Astrocyte (in vitro differentiated cells and primary cell): ENCODE results near the gene STAB2.

ENCODE experiments used
- EZH2 ChIP-seq: IDR thresholded peaks from 2 replicates; pipeline ENCODE4 v1.6.1; 2012; ENCODE audit warnings: mild to moderate bottlenecking, low read length, inconsistent platforms; ENCODE audit not compliant: insufficient read depth
- TF ChIP-seq, protein P1 (sequence below): IDR thresholded peaks from 2 replicates; pipeline ENCODE4 v1.5.1; 2011; ENCODE audit warnings: low read depth, mild to moderate bottlenecking, inconsistent platforms, low read length, moderate library complexity; ENCODE audit not compliant: insufficient read depth

DNA sequence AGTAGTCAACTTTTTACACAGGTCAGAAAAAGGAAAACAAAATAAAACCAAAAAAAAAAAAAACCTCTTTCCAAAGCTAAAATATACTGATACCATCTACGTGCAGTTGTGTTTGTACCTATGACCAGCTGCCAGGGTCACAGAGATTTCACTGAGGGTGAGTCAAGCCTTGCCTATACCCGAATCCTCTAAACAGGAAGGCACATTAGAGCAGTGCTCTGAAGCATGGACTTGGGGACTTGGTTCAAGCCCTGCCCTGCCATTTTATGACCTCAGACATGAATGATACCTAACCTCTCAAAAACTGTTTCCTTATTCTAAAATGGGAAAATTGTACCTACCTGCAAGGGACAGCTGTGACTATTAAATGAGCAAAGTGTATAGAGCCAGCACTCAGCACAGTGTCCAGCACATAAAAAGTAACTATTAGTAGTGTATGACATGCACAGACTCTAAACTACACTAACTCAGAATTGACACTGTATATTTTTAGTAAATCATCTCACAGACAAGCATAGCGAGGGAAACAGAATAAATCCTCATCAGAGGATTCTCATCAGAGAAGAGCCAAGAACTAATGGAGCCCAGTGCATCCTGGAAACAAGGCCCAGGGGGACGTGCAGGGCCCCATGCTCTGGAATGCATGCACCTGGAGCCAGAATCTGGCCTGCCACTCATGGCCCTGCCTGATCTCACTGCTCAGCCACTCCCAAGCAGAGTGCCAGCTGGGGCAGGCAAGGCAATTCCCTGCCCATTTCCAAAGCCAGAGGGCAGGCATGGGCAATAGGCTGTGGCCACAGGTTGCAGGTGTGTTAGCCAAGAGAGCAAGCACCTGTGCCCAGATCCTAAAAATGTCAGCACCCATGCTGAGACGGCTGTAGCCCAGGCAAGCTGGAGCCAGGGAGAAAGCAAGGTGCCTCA lies 196.9 kb downstream of the STAB2 start:
- TF ChIP-seq, protein P1, sequence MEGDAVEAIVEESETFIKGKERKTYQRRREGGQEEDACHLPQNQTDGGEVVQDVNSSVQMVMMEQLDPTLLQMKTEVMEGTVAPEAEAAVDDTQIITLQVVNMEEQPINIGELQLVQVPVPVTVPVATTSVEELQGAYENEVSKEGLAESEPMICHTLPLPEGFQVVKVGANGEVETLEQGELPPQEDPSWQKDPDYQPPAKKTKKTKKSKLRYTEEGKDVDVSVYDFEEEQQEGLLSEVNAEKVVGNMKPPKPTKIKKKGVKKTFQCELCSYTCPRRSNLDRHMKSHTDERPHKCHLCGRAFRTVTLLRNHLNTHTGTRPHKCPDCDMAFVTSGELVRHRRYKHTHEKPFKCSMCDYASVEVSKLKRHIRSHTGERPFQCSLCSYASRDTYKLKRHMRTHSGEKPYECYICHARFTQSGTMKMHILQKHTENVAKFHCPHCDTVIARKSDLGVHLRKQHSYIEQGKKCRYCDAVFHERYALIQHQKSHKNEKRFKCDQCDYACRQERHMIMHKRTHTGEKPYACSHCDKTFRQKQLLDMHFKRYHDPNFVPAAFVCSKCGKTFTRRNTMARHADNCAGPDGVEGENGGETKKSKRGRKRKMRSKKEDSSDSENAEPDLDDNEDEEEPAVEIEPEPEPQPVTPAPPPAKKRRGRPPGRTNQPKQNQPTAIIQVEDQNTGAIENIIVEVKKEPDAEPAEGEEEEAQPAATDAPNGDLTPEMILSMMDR = no peak
- no peak for TF ChIP-seq EZH2
